Measurements from ENCODE around the gene SLC8A2. TPM values are rescaled to one million over a fixed set of nuclear protein-coding genes. Genes with fewer than 3 reads are reported as not detected.

The SLC8A2 gene
- total RNA-seq, 1 donor from 2014 or later, result 14.5 TPM

GRCh38 chr19:47518854-47519253 lies 47.2 kb upstream of the SLC8A2 start:
- Mint-ChIP-seq H3K9me3 (no peaks in the 10 kb centered on the region), H3K4me1 (peaks cover 29% of the 10 kb centered on the region), H3K4me3 (no peak overlapping the region), H3K27me3 (ENCODE audit: insufficient read depth, low read depth) (peaks cover 11% of the 10 kb centered on the region), H3K36me3 (no peaks in the 10 kb centered on the region), H3K27ac (no peak overlapping the region)
- H3K4me2 ChIP-seq, result no peak overlapping the region
- no peak overlapping the region for H3K27ac ChIP-seq
- peaks cover 9% of the 10 kb centered on the region for H3F3A ChIP-seq (ENCODE audit: low read depth)
- peaks cover 10% of the 10 kb centered on the region for H3K79me2 ChIP-seq (ENCODE audit: low read depth)
- H3K9ac ChIP-seq, result no peak overlapping the region
- no peaks in the 10 kb centered on the region for H3K36me3 ChIP-seq
- no peaks in the 10 kb centered on the region for H3K27me3 ChIP-seq
- DNase-seq (ENCODE audit: low spot score), result no peak
- peaks cover 9% of the 10 kb centered on the region for H4K20me1 ChIP-seq (ENCODE audit: low read depth)
- no peak for TF ChIP-seq EZH2 (IDR thresholded peaks at IDR 0.05)
- no peak for TF ChIP-seq EZH2phosphoT487 (IDR thresholded peaks at IDR 0.05)
- TF ChIP-seq, protein P1, sequence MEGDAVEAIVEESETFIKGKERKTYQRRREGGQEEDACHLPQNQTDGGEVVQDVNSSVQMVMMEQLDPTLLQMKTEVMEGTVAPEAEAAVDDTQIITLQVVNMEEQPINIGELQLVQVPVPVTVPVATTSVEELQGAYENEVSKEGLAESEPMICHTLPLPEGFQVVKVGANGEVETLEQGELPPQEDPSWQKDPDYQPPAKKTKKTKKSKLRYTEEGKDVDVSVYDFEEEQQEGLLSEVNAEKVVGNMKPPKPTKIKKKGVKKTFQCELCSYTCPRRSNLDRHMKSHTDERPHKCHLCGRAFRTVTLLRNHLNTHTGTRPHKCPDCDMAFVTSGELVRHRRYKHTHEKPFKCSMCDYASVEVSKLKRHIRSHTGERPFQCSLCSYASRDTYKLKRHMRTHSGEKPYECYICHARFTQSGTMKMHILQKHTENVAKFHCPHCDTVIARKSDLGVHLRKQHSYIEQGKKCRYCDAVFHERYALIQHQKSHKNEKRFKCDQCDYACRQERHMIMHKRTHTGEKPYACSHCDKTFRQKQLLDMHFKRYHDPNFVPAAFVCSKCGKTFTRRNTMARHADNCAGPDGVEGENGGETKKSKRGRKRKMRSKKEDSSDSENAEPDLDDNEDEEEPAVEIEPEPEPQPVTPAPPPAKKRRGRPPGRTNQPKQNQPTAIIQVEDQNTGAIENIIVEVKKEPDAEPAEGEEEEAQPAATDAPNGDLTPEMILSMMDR (IDR thresholded peaks at IDR 0.05), result no peak
- no peak overlapping the region for H3K4me3 ChIP-seq
- H3K4me1 ChIP-seq, result peaks cover 3% of the 10 kb centered on the region
- no peak overlapping the region for H2AFZ ChIP-seq (replicated peaks)
- no peaks in the 10 kb centered on the region for H3K9me3 ChIP-seq (ENCODE audit: low read depth)

- H3K9me3 Mint-ChIP-seq, result no peaks in the 10 kb centered on the region
Measured at GRCh38 chr19:47518139-47518538, 46.4 kb upstream of the SLC8A2 start.

DNA sequence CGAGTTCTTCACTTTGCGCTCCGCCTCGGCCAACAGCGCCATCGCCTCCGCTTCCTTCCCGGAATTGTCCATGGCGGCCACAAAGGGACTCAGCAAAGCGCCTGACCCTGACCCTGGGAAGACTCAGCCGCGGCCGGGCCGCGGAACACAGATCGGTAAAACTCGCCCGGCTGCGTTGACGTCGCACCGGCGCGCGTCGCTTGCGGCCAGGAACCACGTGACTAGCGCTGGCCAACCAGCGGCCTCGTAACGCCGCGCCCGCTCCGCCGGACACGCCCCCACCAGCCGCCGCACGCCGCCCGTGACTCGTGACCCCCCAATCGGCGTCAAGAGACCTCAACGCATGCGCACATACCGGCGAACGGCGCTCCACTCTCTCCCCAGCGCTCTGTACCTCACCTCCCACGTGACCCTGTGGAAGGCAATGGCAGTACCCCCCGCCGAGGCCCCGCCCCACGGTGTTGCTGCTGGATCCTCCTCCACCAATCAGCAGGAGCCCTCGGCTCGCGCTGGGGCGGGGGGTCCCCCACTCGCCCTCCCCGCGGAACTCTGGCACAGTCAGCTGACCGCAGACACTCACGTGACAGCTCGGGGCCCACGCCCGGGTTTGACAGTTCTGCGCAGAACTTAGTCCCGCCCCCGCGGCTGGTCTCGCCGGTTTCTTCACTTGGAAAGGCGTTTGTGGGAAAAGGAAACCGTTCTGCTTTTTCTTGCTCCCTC lies 43.3 kb upstream of the SLC8A2 start, which contains the start of gene NAPA:
Gene NAPA, minus strand, starts transcription at position 195 of the 720 bp plus-strand sequence. Its CDS starts 123 bp downstream, at position 72.
- peaks cover 9% of the 10 kb centered on the region for H3F3A ChIP-seq (ENCODE audit: low read depth)
- Mint-ChIP-seq H3K9me3 (no peaks in the 10 kb centered on the region), H3K4me3 (peak within 1 kb of the TSS; percentile 97), H3K27ac (peak within 1 kb of the TSS; percentile 96), H3K27me3 (ENCODE audit: insufficient read depth, low read depth) (peaks cover 12% of the 10 kb centered on the region), H3K36me3 (no peaks in the 10 kb centered on the region), H3K4me1 (peaks cover 30% of the 10 kb centered on the region)
- no peaks in the 10 kb centered on the region for H3K36me3 ChIP-seq
- peaks cover 43% of the 10 kb centered on the region for H3K79me2 ChIP-seq (ENCODE audit: low read depth)
- H2AFZ ChIP-seq (replicated peaks), result peak within 1 kb of the TSS; percentile 88
- peak within 1 kb of the TSS; percentile 99 for H3K4me2 ChIP-seq
- peaks cover 4% of the 10 kb centered on the region for H3K4me1 ChIP-seq
- DNase-seq (ENCODE audit: low spot score), result peak; percentile 100
- TF ChIP-seq, protein P1 (IDR thresholded peaks at IDR 0.05), result no peak
- TF ChIP-seq EZH2 (IDR thresholded peaks at IDR 0.05) (no peak), EZH2phosphoT487 (IDR thresholded peaks at IDR 0.05) (no peak)
- H3K27ac ChIP-seq, result no peak within 1 kb of the TSS
- peak within 1 kb of the TSS; percentile 95 for H3K4me3 ChIP-seq
- H3K9ac ChIP-seq, result peak within 1 kb of the TSS; percentile 91
- H4K20me1 ChIP-seq (ENCODE audit: low read depth), result peaks cover 22% of the 10 kb centered on the region
- H3K9me3 ChIP-seq (ENCODE audit: low read depth), result no peaks in the 10 kb centered on the region
- no peaks in the 10 kb centered on the region for H3K27me3 ChIP-seq

More at GRCh38 chr19:47518139-47518538, 46.4 kb upstream of the SLC8A2 start:
- Histone ChIP-seq H3K4me3 (no peak overlapping the region), H3K27me3 (no peaks in the 10 kb centered on the region), H3K27ac (no peak overlapping the region), H3K9me3 (ENCODE audit: low read depth) (no peaks in the 10 kb centered on the region), H3K4me1 (peaks cover 4% of the 10 kb centered on the region), H3K4me2 (no peak overlapping the region), H3F3A (ENCODE audit: low read depth) (peaks cover 9% of the 10 kb centered on the region), H4K20me1 (ENCODE audit: low read depth) (peaks cover 11% of the 10 kb centered on the region), H3K79me2 (ENCODE audit: low read depth) (peaks cover 17% of the 10 kb centered on the region), H2AFZ (replicated peaks) (no peak overlapping the region), H3K36me3 (no peaks in the 10 kb centered on the region), H3K9ac (no peak overlapping the region)
- H3K4me3 Mint-ChIP-seq, result no peak overlapping the region
- no peak for DNase-seq (ENCODE audit: low spot score)
- H3K36me3 Mint-ChIP-seq, result no peaks in the 10 kb centered on the region
- H3K27me3 Mint-ChIP-seq (ENCODE audit: insufficient read depth, low read depth), result peaks cover 11% of the 10 kb centered on the region
- H3K4me1 Mint-ChIP-seq, result peaks cover 29% of the 10 kb centered on the region
- TF ChIP-seq EZH2phosphoT487 (IDR thresholded peaks at IDR 0.05) (no peak), EZH2 (IDR thresholded peaks at IDR 0.05) (no peak)
- TF ChIP-seq, protein P1 (IDR thresholded peaks at IDR 0.05), result no peak
- no peak overlapping the region for H3K27ac Mint-ChIP-seq
